Measurements from ENCODE around the gene TLDC2.

The TLDC2 gene

GRCh38 chr20:36932476-36933426, 56.8 kb downstream of the TLDC2 start:
- no peak for TF ChIP-seq GATA3 (IDR thresholded peaks at IDR 0.05; ENCODE audit: low read depth, low read length)

DNA sequence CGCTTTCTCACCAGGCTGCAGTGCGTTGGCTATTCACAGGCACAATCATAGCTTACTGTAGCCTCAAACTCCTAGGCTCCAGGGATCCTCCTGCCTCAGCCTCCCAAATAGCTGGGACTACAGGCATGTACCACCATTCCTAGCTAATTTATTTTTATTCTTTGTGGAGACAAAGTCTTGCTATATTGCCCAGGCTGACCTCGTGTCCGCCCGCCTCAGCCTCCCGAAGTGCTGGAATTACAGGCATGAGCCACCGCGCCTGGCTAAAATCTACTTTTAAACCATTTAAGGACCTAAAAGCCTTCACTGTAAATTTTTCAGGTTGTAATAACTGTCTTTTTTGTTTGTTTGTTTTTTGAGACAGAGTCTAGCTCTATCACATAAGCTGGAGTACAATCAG, 60.4 kb downstream of the TLDC2 start:
- TF ChIP-seq GATA3 (IDR thresholded peaks at IDR 0.05; ENCODE audit: low read depth, low read length), result no peak
- TF ChIP-seq GATA2 (IDR thresholded peaks at IDR 0.05; ENCODE audit: low read depth, low read length), result no peak

DNA sequence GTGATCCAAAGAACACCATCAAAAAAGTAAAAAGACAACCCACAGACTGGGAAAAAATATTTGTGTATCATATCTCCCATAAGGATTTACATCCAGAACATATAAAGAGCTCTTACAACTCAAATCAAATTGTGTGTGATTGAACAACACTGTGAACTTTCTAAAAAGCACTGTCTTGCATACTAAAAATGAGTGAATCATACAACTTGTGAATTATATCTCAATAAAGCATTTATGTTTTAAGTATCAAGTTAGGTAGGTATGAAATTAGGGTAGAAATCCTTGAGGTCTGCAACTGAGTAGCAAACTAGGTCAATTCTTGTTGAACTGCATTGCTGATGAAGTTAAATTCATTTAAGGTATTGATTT, 61.4 kb downstream of the TLDC2 start:
- no peak for TF ChIP-seq GATA3 (IDR thresholded peaks at IDR 0.05; ENCODE audit: low read depth, low read length)
- TF ChIP-seq GATA2 (IDR thresholded peaks at IDR 0.05; ENCODE audit: low read depth, low read length), result no peak

DNA sequence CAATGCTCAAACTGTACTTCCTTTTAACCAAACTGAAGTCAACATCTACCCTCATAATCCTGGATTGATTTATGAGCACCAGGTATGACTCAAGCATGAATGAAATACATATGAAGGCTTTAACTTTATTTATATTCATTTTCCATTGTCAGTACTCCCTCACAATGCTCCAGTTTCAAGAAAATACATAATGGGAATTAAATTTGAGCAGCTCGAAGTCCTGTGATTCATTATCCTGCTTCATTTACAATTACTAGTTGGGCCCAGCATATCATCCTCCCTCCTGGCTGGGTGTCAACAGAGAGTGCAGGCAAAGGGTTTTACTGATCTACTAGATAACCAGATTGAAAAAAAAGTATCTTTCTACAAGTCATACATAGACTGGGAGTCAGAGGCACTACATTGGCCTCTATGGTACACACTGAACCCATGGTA, 65.5 kb downstream of the TLDC2 start:
- TF ChIP-seq GATA3 (IDR thresholded peaks at IDR 0.05; ENCODE audit: low read depth, low read length) (peak; percentile 25; the same call in 1 of the 2 replicates), GATA2 (IDR thresholded peaks at IDR 0.05; ENCODE audit: low read depth, low read length) (peak; percentile 58; the same call in 1 of the 2 replicates)
